ENCODE measurements around the gene MEGF11.
"Not testable (repeated sequence)": the region's sequence is repeated elsewhere in the genome, so short reads cannot be mapped to it uniquely, and the experiment has no call there.

MEGF11 gene

DNA sequence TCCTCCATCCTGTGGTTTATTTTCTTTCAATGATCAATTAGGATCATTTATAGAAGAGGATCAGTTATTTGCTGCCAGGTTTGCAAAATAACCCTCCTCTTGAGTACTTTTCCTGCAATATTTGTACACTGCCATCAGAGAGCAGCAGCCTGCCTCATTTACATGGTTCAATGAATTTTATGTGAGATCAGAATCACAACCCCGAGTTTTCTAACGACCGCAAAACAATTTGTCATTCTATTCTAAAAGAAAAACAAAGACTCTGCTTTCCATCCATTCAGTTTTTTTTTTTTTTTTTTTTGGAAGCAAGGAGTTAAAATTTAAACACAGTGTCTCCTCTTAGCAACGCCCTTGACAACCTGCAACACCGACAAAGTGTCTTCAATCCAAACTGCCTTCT is 237.4 kb downstream of the MEGF11 start:
- in situ Hi-C loops (cut with MboI; ENCODE audit: low sequenced_read_pairs), result no loop called here

DNA sequence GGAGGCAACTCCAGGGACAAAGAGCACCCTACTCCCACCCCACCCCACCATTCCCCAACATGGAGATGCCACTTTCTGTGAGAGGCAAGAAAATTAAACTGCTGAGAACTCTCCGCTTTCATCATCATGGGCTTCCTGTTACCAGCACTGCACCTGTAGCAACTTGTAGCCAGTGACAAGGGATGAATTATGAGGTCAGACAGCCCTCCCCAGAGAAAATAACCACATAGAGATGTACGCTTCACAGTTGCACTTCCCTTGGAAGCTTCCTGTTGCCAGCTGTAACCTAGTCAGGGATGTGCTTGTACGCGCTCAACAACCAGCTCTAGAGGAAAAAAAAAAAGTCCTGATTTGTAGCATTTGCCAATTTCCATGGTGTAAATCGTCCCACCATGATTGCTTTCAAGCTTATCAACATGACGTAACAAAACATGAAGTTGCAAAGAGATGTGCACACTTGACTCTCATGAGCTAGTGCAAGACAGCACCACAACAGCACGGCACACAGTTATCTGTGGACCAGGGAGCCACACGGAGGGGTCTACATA is 238.8 kb downstream of the MEGF11 start:
- in situ Hi-C loops (cut with MboI; ENCODE audit: low sequenced_read_pairs), result no loop called here

DNA sequence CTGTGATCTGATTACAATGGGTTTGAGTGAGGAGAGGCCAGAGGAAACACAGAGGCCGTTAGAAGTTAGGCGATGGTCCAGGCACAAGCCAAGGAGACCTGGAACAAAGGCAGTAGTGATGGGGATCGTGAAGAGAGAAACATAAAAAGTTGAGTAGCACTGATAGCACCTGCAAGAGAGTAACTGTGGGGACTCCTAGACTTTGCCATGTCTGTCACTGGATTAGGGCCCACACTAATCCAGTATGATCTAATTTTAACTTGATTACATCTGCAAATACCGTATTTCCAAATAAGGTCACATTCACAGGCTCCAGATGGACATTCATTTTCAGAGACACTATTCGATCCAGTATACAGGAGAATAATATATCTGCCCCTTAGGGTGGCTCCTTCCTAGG is 239.5 kb downstream of the MEGF11 start:
- in situ Hi-C loops (cut with MboI; ENCODE audit: low sequenced_read_pairs), result no loop called here

DNA sequence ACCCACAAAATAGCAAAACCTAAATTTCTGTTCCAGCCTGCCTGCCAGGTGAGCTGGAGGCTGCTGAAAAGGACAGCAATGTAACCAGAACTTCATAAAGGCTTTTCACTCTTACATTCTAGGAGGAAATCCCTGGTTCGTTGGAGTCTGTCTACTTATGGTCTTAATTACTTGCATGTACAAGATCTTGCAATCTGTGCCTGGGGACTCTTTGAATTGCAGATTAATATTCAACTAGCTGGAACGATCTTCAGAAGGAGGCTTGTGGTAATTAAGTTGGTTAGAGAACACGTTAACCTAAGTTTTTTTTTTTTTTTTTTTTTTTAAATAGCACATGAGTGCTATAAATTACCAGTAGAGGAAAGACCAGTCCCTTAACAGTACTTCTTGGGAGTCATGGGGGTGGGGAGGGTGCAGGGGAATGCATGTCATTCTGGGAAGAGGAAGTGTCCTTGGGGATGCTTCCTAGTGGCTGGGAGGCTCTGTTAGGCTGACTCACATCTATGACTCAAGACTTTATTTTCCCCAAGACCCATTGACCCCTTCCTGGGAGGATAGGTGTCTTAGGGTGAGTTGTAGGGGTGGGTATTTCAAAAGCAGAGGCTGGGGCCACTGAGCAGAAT is 244.5 kb downstream of the MEGF11 start:
- in situ Hi-C loops (cut with MboI; ENCODE audit: low sequenced_read_pairs), result no loop called here

DNA sequence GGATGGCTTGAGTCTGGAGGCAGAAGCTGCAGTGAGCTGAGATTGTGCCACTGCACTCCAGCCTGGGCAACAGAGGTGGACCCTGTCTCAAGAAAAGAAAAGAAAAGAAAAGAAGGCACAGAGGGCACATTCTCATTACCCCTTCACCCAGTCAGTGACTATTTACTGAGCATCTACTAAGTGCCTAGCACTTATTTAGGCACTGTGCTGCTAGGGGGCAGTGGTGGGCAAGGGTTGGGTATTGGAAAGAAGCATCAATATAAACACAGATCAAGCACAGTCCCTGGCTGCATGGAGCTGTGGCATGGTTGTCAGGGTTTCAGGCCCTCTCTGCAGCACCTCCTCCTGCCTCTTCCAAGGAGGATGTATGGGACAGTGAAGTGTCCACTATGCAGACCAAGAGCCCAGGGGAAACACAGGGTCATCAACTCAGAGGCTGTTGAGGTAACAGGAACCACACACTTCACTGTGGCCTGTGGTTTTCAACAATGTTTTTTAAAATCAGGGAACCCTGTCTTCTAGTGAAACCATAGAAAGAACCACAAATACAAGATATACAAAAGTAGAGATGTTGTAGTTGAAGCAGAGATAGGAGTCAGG is 245.8 kb downstream of the MEGF11 start:
- in situ Hi-C loops (cut with MboI; ENCODE audit: low sequenced_read_pairs), result no loop called here

DNA sequence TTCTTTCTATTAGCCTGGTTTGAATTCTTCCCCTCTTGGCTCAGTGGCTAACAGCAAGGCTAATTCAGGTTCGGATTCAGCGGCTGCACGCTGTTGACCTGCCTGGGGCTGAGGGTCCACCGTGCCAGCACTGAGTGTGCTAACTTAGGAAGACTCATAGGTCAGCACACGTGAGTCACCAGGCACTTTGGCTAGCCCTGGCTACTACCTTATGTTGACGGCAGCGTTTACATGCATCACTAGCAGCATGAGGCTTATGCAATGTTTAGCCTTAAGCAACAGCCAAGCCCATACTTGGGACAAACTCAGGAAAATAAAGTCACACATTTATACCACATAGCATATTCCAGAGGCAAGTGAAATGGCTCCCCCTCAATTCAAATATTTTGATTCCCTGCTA is 246.6 kb downstream of the MEGF11 start:
- in situ Hi-C loops (cut with MboI; ENCODE audit: low sequenced_read_pairs), result no loop called here

DNA sequence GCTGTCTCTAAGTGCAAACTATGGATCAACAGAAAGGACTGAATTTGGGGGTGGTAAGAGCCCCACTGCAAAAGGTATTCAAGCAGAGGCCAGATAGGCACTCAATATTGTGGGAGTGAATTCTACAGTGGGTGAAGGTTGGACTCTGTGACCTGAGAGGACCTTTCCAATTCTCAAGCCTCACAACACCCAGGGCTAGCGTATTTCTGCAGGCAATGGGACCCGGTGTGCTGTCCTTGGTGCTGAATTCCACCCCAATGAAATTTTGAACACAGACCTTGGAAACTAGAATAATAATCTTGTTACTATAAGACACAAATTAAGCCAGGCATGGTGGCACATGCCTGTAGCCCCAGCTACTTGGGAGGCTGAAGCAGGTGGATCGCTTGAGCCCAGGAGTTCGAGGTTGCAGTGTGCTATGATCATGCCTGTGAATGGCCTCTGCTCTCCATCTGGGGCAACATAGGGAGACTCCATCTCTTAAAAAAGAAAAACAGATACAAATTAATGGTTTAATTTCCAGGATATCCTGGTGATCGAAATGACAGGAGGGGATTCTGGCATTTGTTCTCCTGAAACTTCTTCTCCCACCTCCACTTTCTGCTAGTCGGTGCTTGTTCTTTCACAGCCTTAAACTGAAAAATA is 248.8 kb downstream of the MEGF11 start:
- in situ Hi-C loops (cut with MboI; ENCODE audit: low sequenced_read_pairs), result no loop called here

DNA sequence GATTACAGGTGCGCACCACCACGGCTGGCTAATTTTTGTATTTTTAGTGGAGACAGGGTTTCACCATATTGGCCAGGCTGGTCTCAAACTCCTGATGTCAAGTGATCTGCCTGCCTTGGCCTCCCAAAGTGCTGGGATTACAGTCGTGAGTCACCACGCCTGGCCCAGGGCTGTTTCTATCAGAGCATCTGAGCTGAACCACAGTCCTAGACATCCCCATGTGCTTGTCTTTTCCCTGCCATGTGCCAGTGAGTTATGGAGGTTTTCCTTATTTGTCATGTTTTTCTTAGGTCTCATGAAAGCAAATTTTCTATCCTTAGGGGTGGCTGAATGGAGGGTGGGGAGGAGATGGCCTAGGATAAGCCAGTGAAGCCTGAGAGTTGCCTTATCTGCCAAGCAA is 250.4 kb downstream of the MEGF11 start:
- in situ Hi-C loops (cut with MboI; ENCODE audit: low sequenced_read_pairs), result not testable (repeated sequence)

DNA sequence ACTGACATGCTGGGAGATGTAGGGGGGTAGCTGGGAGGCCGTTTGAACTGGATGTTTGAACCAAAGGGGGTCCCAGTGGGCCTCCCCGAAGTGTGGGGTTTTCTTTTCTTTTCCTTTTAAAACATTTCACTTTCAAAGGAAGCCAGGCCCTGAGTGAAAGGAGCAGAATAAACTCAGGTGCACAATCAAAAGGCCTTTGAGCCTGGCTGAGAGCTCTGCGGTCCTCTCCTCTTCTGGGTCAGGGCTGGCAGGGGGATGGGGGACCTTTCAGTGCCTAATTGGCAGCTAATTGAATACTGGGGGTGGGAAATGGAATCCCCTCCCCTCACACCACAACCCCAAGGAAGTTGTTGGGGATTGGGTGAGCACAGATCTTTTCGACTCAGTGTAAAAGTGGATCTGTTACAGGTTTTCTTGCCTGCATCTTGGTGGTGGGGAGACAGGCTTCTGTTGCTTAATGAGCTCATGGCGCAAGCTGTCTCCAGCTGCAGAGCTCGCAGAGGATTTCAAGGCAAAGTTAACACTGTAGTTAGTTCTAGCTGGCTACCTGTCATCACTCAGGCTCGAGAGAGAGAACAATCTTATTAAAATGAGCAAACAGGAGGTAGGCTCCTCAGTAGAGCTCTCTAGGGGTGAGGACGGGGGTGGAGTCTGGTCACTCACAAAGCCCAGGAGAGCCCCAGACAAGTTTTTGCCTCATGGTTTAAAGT is 251.7 kb downstream of the MEGF11 start:
- in situ Hi-C loops (cut with MboI; ENCODE audit: low sequenced_read_pairs), result no loop called here

DNA sequence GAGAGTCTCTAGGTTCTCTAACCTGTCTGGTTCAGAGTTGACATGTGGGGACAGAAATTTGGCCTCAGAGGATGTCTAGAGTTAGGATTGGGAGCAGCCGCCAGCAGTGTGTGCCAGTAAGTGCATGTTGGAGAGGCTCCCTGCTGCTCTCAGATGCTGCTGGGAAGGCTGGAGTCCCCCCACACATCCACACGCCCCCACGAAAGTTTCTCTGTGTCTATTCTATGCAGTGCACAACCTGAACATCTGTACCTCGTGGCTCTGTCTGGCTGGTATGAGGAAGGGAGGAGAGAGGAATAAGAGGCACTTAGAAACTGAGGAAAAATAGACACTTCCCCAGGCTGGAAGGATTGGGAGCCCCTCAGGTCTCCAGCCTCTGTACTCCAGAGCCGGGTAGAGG is 252.5 kb downstream of the MEGF11 start:
- in situ Hi-C loops (cut with MboI; ENCODE audit: low sequenced_read_pairs), result no loop called here

DNA sequence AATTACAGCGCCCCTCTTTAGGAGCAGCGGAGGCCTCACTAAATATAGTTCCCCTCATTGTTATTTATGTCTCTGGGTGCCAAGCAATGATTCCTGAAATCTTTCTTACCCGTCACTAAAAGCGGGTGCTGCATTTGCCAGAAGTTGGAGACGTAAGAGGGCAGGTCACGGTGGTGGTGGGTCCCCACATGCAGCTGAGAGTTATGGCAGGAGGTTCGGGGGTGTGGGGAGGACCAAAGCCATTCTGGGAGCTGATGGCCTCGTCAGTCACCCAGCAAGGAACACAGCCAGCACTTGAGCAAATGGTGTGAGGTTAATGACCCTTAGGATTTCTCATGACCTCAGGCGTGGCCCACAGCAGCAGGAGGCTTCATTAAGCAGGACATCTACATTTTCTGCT is 255.1 kb downstream of the MEGF11 start:
- in situ Hi-C loops (cut with MboI; ENCODE audit: low sequenced_read_pairs), result no loop called here

DNA sequence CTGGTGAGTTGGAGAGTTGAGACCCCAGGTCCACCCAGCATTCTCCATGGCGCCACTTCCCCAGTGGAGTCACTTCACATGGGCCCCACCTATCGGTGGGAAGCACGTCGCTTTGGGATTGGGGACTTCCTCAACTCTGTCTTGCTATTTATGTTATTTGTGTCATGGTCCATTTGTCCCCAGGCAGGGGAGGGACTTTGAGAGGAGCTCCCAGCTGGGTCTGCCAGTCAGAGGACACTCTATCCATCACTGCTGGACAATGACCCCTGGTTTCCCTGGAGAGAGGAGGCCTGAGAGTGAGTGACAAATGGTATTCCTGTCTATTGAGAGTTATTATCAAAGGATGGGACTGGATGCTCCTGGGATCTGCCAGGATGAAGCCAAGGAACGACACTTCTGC is 256.6 kb downstream of the MEGF11 start:
- in situ Hi-C loops (cut with MboI; ENCODE audit: low sequenced_read_pairs), result no loop called here

DNA sequence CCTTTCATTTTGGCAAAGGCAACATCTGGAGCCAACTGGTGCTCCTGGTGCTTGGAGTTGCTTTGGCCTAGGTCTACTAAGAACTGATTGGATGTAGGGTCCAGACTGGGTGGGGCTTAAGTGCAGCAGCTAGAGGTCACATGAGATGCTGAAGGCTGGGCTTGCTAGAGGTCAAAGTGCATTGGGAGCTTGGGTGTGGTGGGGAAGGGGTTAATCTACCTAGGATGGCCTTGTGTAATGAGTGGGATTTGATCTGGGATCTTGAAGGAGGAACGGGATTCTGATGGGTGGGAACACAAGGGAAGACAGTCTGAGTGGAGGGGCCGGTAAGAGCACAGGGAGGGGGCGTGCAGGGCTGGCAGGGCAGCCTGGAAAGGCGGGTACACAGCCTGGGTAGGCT is 258.7 kb downstream of the MEGF11 start:
- in situ Hi-C loops (cut with MboI; ENCODE audit: low sequenced_read_pairs), result no loop called here

DNA sequence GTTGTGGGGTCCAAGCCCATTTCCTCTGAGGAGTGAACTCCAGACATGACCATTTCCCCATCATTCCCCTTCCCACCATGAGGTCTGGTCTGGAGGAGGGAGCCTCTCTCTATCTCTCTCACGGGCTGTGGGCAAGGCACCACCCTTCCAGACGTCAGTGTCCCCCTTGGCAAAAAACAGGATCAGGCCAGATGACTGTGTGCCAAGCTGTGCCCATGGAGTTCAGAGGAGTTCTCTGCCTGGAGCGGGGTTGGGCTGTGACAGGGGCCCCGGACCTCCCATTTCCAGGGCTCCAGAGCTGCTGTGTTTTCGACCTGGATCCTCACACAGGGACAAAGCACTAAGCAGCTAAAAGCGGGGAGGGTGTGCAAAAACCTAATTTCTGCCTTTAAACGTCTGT is 259.8 kb downstream of the MEGF11 start:
- in situ Hi-C loops (cut with MboI; ENCODE audit: low sequenced_read_pairs), result no loop called here

DNA sequence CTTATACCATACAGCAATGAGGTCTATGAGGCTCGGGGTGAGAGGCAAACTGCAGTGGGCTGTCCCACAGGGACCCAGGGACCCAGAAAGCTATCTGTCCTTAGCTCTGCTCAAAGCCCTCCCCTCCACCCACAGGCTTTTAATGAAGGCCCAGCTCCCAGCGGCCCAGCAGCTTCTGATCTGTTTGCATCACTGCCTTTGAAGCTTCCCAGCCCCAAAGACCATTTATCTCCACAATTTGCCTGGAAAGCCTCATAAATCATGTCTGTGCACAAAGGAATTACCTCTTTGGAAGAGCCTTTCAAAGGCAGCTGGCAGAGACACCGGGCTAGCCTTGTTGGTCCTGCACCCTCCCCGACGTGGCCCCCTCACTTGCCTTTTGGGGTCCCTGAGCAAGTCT is 260.3 kb downstream of the MEGF11 start:
- in situ Hi-C loops (cut with MboI; ENCODE audit: low sequenced_read_pairs), result no loop called here

DNA sequence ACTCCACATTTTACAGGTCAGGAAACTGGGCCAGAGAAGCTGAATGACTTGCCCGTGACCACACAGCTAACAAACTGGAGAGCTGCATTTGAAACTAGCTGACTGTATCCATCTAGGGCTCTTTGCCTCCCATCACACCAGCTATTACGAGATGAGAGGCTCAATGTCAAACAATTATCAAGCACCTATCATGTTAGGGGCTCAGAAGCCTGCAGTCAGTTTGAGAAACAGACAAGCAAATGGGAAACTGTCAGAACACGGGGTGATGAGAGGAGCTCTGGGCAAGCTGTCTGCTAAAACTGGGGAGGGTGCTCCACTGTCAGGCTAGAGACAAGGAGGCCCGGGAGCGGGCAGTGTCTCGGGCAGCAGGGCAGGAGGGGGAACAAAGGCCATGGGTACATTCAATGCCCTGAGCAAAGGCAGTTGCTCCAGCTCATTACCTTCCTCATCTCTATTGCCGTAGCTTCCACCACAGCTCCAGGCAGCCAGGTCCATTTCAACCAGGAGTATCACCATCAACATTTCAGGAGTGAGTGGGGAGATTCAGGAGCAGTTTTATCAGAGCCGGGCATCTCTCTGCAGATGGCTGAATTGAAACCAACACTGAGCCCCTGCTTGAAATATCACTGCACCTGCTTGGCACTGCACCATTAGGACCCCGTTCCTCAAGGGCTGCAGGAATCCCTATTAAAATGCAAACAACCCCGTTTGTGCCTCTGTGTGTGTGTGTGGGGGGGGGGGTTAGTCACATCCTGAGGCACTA is 261.6 kb downstream of the MEGF11 start:
- in situ Hi-C loops (cut with MboI; ENCODE audit: low sequenced_read_pairs), result no loop called here

DNA sequence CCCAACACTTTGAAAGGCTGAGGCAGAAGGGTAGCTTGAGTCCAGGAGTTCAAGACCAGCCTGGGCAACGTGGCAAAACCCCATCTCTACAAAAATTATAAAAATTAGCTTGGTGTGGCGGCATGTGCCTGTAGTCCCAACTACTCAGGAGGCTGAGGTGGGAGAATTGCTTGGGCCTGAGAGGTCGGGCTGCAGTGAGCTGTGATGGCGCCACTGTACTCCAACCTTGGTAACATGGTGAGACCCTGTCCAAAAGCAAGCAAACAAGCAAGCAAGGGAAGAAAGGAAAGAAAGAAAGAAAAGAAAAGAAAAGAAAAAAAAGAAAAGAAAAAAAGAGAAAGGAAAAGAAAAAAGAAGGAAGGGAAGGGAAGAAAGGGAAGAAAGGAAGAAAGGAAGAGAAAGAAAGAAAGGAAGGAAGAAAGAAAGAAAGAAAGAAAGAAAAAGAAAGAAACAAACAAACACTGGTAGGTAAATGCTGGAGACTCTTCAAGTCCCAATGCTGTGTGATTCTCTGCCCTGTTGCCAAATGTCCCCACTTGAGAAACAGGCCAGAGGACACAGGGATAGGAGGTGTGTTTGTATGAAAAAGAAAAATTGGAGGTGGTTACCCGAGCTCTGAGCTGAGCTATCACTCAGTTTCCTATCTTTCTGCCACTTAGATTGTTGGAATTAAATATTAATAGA is 263.1 kb downstream of the MEGF11 start:
- in situ Hi-C loops (cut with MboI; ENCODE audit: low sequenced_read_pairs), result no loop called here

DNA sequence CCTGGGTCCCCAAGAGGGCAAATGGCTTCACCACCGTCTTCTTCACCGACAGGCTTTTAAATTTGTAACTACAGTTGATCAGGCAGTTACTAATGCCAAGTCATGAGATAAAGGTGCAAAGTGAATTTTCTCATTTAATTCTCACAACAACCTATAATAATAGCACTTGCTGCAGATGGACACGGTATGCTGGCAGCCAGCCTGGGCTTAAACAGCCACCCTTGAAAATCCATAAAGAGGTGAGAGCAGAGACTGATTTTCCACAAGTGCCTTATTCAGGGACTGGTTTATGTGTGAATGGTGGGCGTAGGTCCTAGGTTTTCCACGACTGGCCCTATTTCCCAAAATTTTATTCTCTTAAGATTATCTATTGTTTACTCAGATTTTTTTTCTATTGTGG is 266.4 kb downstream of the MEGF11 start:
- in situ Hi-C loops (cut with MboI; ENCODE audit: low sequenced_read_pairs), result no loop called here

DNA sequence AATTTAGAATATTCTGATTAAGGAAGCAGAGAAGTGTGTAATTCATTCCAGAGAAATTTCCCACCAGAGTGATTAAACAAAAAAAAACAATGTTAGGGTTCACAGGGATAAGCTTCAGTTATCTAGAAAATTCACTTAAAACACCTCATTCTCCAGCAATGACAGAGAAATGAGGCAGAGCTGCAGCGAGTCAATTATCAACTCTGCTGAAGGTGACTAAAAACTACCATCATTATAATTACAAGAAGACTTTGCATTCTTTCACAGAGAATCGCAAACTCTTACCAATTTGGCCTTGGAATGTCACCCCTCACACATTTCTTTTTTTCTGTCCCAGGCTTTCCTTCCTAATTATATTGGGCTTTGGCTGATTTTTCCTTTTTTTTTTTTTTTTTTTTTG is 267.1 kb downstream of the MEGF11 start:
- in situ Hi-C loops (cut with MboI; ENCODE audit: low sequenced_read_pairs), result no loop called here

DNA sequence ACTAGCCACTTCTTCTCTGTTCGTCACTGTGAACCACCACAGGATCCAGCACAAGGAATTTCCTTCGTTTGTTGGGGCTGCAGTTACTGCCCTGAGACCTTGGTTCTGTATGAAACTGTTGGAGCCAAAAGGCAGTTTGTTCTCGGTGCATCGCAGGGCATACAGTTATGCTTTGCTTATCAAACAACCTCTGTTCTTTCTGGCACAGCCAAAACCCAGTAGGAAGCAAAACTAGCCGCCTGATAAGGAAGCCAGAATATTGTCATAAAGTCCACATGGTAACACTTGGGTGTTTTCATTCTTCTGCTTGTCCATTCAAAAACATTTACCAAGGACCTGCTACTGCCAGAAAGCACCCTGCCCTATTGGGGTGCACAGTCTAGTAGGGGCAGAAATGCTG is 268.2 kb downstream of the MEGF11 start:
- in situ Hi-C loops (cut with MboI; ENCODE audit: low sequenced_read_pairs), result no loop called here
